Measurements from ENCODE around the gene CTNNA1.
"Not testable (repeated sequence)": the region's sequence is repeated elsewhere in the genome, so short reads cannot be mapped to it uniquely, and the experiment has no call there.

CTNNA1 gene

GRCh38 chr5:138762110-138762509 lies 8.9 kb downstream of the CTNNA1 start:
- no peak for DNase-seq

- DNase-seq = no peak
These were observed 10.0 kb downstream of the CTNNA1 start for GRCh38 chr5:138763037-138763778.

GRCh38 chr5:138770291-138770690 lies 17.1 kb downstream of the CTNNA1 start:
- DNase-seq = no peak

GRCh38 chr5:138770977-138771376 lies 17.8 kb downstream of the CTNNA1 start:
- no peak for DNase-seq

GRCh38 chr5:138772986-138773594 lies 19.9 kb downstream of the CTNNA1 start:
- no peak for DNase-seq

GRCh38 chr5:138773624-138774023 lies 20.4 kb downstream of the CTNNA1 start:
- not testable (repeated sequence) for DNase-seq

GRCh38 chr5:138775034-138775433 lies 21.8 kb downstream of the CTNNA1 start:
- DNase-seq = no peak

- no peak for DNase-seq
These were observed 25.0 kb downstream of the CTNNA1 start for GRCh38 chr5:138778234-138778633.

GRCh38 chr5:138783976-138784375 lies 30.8 kb downstream of the CTNNA1 start:
- DNase-seq = no peak

- DNase-seq = no peak
These were observed 31.4 kb downstream of the CTNNA1 start for GRCh38 chr5:138784590-138784989.

GRCh38 chr5:138789771-138790242 lies 36.6 kb downstream of the CTNNA1 start:
- no peak for DNase-seq

- no peak for DNase-seq
These were observed 37.5 kb downstream of the CTNNA1 start for GRCh38 chr5:138790684-138791083.

- DNase-seq = no peak
These were observed 39.1 kb downstream of the CTNNA1 start for GRCh38 chr5:138792195-138792790.

GRCh38 chr5:138793575-138793974 lies 40.4 kb downstream of the CTNNA1 start:
- no peak for DNase-seq

GRCh38 chr5:138803285-138803684 lies 50.1 kb downstream of the CTNNA1 start:
- no peak for DNase-seq

- DNase-seq = no peak
These were observed 50.7 kb downstream of the CTNNA1 start for GRCh38 chr5:138803935-138804334.

- no peak for DNase-seq
These were observed 51.9 kb downstream of the CTNNA1 start for GRCh38 chr5:138805096-138805495.

- DNase-seq = no peak
These were observed 54.0 kb downstream of the CTNNA1 start for GRCh38 chr5:138807182-138807581.

- DNase-seq = no peak
These were observed 56.2 kb downstream of the CTNNA1 start for GRCh38 chr5:138809391-138809790.

GRCh38 chr5:138810861-138811260 lies 57.6 kb downstream of the CTNNA1 start:
- DNase-seq = not testable (repeated sequence)

GRCh38 chr5:138815529-138815928 lies 62.3 kb downstream of the CTNNA1 start:
- no peak for DNase-seq

GRCh38 chr5:138817241-138817640 lies 64.0 kb downstream of the CTNNA1 start:
- no peak for DNase-seq

GRCh38 chr5:138819081-138819480 lies 65.9 kb downstream of the CTNNA1 start:
- no peak for DNase-seq

- DNase-seq = no peak
These were observed 67.5 kb downstream of the CTNNA1 start for GRCh38 chr5:138820695-138821094.
